ENCODE results near the gene TNNI2.

TNNI2 gene

DNA sequence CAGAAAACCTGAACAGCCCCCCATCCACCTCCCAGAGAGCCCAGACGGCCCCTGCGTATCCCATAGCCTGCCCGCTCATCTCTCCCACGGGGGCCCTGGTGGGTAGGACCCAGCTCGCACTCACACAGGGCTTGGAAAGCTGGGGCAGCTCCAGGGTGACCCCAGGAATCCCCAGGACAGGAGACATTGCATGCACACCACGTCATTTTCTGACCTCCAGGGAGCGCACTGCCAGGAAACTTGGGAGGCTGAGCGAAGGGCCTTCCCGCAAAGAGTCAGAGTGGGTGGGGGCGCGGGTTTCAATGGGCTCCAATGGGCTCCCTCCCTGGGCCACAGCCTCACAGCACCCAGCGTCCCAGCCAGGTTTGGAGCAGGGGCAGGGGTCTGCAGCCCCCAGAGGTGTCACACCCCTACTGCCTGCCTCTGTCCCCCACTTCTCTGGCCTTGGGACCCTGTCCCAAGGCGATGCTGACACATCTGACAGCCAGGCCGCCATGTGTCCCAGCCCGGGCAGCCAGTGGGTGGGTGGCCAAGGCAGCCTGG is 12.2 kb upstream of the TNNI2 start:
- H3K4me1 ChIP-seq (ENCODE audit: insufficient read depth, poor library complexity, severe bottlenecking) = peaks cover 51% of the 10 kb centered on the region
- TF ChIP-seq, protein P1, sequence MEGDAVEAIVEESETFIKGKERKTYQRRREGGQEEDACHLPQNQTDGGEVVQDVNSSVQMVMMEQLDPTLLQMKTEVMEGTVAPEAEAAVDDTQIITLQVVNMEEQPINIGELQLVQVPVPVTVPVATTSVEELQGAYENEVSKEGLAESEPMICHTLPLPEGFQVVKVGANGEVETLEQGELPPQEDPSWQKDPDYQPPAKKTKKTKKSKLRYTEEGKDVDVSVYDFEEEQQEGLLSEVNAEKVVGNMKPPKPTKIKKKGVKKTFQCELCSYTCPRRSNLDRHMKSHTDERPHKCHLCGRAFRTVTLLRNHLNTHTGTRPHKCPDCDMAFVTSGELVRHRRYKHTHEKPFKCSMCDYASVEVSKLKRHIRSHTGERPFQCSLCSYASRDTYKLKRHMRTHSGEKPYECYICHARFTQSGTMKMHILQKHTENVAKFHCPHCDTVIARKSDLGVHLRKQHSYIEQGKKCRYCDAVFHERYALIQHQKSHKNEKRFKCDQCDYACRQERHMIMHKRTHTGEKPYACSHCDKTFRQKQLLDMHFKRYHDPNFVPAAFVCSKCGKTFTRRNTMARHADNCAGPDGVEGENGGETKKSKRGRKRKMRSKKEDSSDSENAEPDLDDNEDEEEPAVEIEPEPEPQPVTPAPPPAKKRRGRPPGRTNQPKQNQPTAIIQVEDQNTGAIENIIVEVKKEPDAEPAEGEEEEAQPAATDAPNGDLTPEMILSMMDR (IDR thresholded peaks at IDR 0.05; ENCODE audit: poor library complexity, severe bottlenecking) = no peak
- no peaks in the 10 kb centered on the region for H3K36me3 ChIP-seq (ENCODE audit: low read depth)
- no peaks in the 10 kb centered on the region for H3K9me3 ChIP-seq (ENCODE audit: severe bottlenecking)
- peak overlapping the region; percentile 96 for H3K27ac ChIP-seq (ENCODE audit: poor library complexity, severe bottlenecking)
- H3K4me3 ChIP-seq (ENCODE audit: severe bottlenecking) = no peak overlapping the region
- DNase-seq (ENCODE audit: low spot score) = no peak
- no peak for ATAC-seq (ENCODE audit: low read depth)
- H3K27me3 ChIP-seq (ENCODE audit: insufficient read depth, poor library complexity, severe bottlenecking) = no peaks in the 10 kb centered on the region

DNA sequence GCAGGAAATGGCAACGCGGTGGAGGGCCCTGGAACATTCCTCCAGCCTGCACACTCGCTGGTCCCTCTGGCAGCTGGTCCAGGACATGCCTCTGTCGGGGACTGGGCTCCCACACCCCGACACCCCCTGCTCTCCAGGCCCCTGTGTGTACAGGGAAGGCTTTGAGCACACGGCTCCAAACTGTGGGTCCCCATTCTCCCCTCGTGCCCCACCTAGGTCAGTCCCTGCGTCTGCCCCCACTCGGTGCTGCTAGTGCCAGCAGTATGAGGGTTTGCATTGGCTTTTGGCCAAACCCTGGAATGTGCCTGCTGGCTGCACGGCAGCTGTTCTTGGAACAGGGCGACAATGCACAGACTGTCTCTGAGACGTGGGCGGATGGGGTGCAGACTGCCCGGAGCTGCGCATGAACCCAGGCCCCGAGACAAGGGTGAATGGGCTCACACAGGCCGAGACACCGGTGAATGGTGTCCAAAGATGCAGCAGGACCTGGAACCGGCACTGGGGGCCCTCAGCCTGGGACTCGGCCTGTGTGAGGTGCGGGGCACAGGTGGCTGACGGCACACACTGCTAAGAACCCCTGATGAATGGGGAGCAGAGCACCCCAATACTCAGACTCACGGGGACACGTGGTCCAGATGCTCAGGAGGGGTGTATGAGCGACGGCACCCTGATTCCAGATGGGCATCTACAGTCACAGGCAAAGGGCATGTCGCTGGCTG is 11.5 kb upstream of the TNNI2 start:
- Histone ChIP-seq H3K9me3 (ENCODE audit: severe bottlenecking) (no peaks in the 10 kb centered on the region), H3K27ac (ENCODE audit: poor library complexity, severe bottlenecking) (peak overlapping the region; percentile 96), H3K36me3 (ENCODE audit: low read depth) (no peaks in the 10 kb centered on the region), H3K27me3 (ENCODE audit: insufficient read depth, poor library complexity, severe bottlenecking) (no peaks in the 10 kb centered on the region), H3K4me1 (ENCODE audit: insufficient read depth, poor library complexity, severe bottlenecking) (peaks cover 51% of the 10 kb centered on the region), H3K4me3 (ENCODE audit: severe bottlenecking) (no peak overlapping the region)
- DNase-seq (ENCODE audit: low spot score) (peak; percentile 86), ATAC-seq (ENCODE audit: low read depth) (peak; percentile 34)
- TF ChIP-seq, protein P1 (IDR thresholded peaks at IDR 0.05; ENCODE audit: poor library complexity, severe bottlenecking) = no peak

DNA sequence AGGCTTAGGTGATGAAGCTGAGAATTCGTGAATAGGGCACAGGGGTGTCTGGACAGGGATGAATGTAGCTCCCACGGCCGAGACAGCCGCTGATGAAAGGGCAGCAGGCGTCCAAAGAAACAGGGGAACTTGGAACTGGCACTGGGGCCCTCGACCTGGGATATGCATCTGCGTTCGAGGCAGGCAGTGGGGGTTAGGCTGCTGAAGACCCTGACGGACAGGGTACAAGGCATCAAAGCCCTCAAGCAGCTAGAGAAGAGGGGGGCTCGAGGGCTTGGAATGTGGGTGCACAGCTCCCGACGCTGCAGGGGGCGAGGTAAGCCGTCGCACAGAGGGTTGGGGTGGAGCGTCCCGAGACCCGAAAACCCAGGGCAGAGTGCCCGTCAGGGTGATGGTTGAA is 10.8 kb upstream of the TNNI2 start:
- TF ChIP-seq, protein P1 (IDR thresholded peaks at IDR 0.05; ENCODE audit: poor library complexity, severe bottlenecking) = no peak
- no peaks in the 10 kb centered on the region for H3K27me3 ChIP-seq (ENCODE audit: insufficient read depth, poor library complexity, severe bottlenecking)

DNA sequence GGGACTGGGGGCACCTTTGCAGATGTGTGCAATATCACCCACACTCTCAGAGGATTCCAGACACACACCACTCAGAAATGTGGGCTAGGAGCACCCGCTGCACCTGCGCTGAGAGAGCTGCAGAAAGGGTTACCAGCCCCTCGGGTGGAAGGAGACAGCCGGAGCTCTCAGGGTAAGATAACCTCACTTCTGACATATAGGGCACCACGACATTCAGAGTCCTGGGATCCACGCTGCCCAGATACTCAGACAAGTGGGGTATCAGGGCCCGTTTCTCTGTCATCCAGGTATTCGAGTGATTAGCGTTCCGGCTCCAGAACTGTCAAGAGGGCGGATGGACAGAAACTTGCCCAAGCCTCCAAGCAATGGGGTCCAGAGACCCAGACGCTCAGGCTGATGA is 10.2 kb upstream of the TNNI2 start:
- ATAC-seq (ENCODE audit: low read depth) (no peak), DNase-seq (ENCODE audit: low spot score) (no peak)
- H3K27me3 ChIP-seq (ENCODE audit: insufficient read depth, poor library complexity, severe bottlenecking) = no peaks in the 10 kb centered on the region
- peak overlapping the region; percentile 96 for H3K27ac ChIP-seq (ENCODE audit: poor library complexity, severe bottlenecking)
- H3K9me3 ChIP-seq (ENCODE audit: severe bottlenecking) = no peaks in the 10 kb centered on the region
- no peak overlapping the region for H3K4me3 ChIP-seq (ENCODE audit: severe bottlenecking)
- H3K4me1 ChIP-seq (ENCODE audit: insufficient read depth, poor library complexity, severe bottlenecking) = peaks cover 57% of the 10 kb centered on the region
- TF ChIP-seq, protein P1 (IDR thresholded peaks at IDR 0.05; ENCODE audit: poor library complexity, severe bottlenecking) = no peak
- no peaks in the 10 kb centered on the region for H3K36me3 ChIP-seq (ENCODE audit: low read depth)

More for the DNA sequence above, 10.8 kb upstream of the TNNI2 start:
- H3K4me3 ChIP-seq (ENCODE audit: severe bottlenecking) = no peak overlapping the region
- H3K4me1 ChIP-seq (ENCODE audit: insufficient read depth, poor library complexity, severe bottlenecking) = peaks cover 54% of the 10 kb centered on the region
- H3K27ac ChIP-seq (ENCODE audit: poor library complexity, severe bottlenecking) = peak overlapping the region; percentile 96
- DNase-seq (ENCODE audit: low spot score) (no peak), ATAC-seq (ENCODE audit: low read depth) (no peak)
- H3K36me3 ChIP-seq (ENCODE audit: low read depth) = no peaks in the 10 kb centered on the region
- no peaks in the 10 kb centered on the region for H3K9me3 ChIP-seq (ENCODE audit: severe bottlenecking)

Data from RWPE2 (cell line).